NCI-H2227 (cell line): ENCODE measurements around the gene ZNF322.

ENCODE experiments used
- DNase-seq: peaks from one replicate; lab custom pipeline; 2025; ENCODE audit not compliant: unreplicated experiment; lab: John Stamatoyannopoulos, UW

ZNF322 gene

GRCh38 chr6:26613689-26614683 lies 45.6 kb downstream of the ZNF322 start:
- DNase-seq: no peak

- DNase-seq: no peak
These were observed 46.3 kb downstream of the ZNF322 start for GRCh38 chr6:26613201-26613600.

- no peak for DNase-seq
These were observed 47.9 kb downstream of the ZNF322 start for GRCh38 chr6:26611599-26611998.

GRCh38 chr6:26609463-26609862 lies 50.1 kb downstream of the ZNF322 start:
- DNase-seq: peak; percentile 18

GRCh38 chr6:26607434-26608230 lies 51.9 kb downstream of the ZNF322 start:
- peak; percentile 70 for DNase-seq

GRCh38 chr6:26604797-26605196 lies 54.7 kb downstream of the ZNF322 start:
- DNase-seq: no peak

- no peak for DNase-seq
These were observed 55.5 kb downstream of the ZNF322 start for GRCh38 chr6:26604026-26604425.

- DNase-seq: no peak
These were observed 57.3 kb downstream of the ZNF322 start for GRCh38 chr6:26602262-26602661.

GRCh38 chr6:26600759-26601158 lies 58.8 kb downstream of the ZNF322 start:
- no peak for DNase-seq

- DNase-seq: no peak
These were observed 60.0 kb downstream of the ZNF322 start for GRCh38 chr6:26599591-26599990.

- no peak for DNase-seq
These were observed 60.4 kb downstream of the ZNF322 start for GRCh38 chr6:26599134-26599533.

- no peak for DNase-seq
These were observed 61.3 kb downstream of the ZNF322 start for GRCh38 chr6:26598267-26598666.

GRCh38 chr6:26597821-26598220 lies 61.7 kb downstream of the ZNF322 start:
- DNase-seq: peak; percentile 7

GRCh38 chr6:26597389-26597766 lies 62.2 kb downstream of the ZNF322 start:
- DNase-seq: no peak

- DNase-seq: peak; percentile 99
These were observed 62.8 kb downstream of the ZNF322 start, which contains the start of gene ABT1 for GRCh38 chr6:26596579-26597388. ABT1 (plus strand) TSS chr6:26596953; CDS start chr6:26596983, 30 bp downstream.

GRCh38 chr6:26595669-26596269 lies 63.8 kb downstream of the ZNF322 start:
- DNase-seq: peak; percentile 95

- DNase-seq: peak; percentile 83
These were observed 64.6 kb downstream of the ZNF322 start for GRCh38 chr6:26594730-26595632.

GRCh38 chr6:26594131-26594498 lies 65.4 kb downstream of the ZNF322 start:
- DNase-seq: no peak

GRCh38 chr6:26593278-26594130 lies 66.0 kb downstream of the ZNF322 start:
- DNase-seq: peak; percentile 12
